ENCODE data around the gene RXRG. TPM values are rescaled to one million over a fixed set of nuclear protein-coding genes. Genes with fewer than 3 reads are reported as not detected.

RXRG gene
- total RNA-seq, 1 experiment from 2014 or later, result not detected

DNA sequence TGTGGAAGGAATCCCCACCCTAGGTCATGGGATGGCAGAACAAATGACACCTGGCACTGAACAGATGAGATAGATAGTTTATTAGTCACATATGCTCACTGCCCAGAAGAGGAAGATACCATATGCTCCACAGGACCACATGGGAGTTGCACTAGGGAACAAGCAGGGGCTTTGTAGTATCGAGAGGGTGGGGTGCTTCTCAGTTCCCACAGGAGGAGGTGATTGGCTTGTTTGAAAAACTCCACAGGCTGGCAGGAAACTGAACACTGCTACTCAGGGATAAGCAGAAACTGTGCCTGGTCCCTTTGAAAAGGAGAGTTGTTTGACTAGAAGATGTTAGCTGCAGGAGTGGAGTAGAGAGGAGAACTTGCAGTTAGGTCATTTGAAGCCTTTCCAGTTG, 31.9 kb upstream of the RXRG start:
- Histone ChIP-seq H3K23ac (ENCODE audit: insufficient read length, low read depth, low read length) (no peak overlapping the region), H2BK120ac (ENCODE audit: low read depth, low read length, poor library complexity, severe bottlenecking) (no peak overlapping the region), H2BK5ac (ENCODE audit: insufficient read length, low read length) (no peak overlapping the region), H3K79me1 (ENCODE audit: insufficient read depth, low read depth, low read length, poor library complexity, severe bottlenecking) (no peaks in the 10 kb centered on the region), H4K20me1 (ENCODE audit: control insufficient read depth, insufficient read depth, insufficient read length) (no peaks in the 10 kb centered on the region), H4K91ac (ENCODE audit: insufficient read length, low read depth, low read length) (no peak overlapping the region), H3T11ph (ENCODE audit: low read length) (no peak overlapping the region), H3K27ac (ENCODE audit: insufficient read length, low read depth, low read length) (no peak overlapping the region), H3K18ac (ENCODE audit: insufficient read length, low read depth, low read length) (no peak overlapping the region), H2BK15ac (ENCODE audit: low read depth, low read length) (peak overlapping the region; percentile 44; the same call in 1 of the 2 replicates), H2AFZ (ENCODE audit: low read length) (no peak overlapping the region), H2BK12ac (ENCODE audit: insufficient read length, low read depth, low read length) (no peak overlapping the region), H3K27me3 (ENCODE audit: insufficient read depth, low read length) (no peaks in the 10 kb centered on the region), H3K56ac (ENCODE audit: insufficient read length, low read depth, low read length) (no peak overlapping the region), H2AK5ac (ENCODE audit: insufficient read length, low read length) (no peak overlapping the region), H3K79me2 (ENCODE audit: insufficient read depth, low read length) (no peaks in the 10 kb centered on the region), H2BK20ac (ENCODE audit: low read depth, low read length, poor library complexity, severe bottlenecking) (no peak overlapping the region), H4K5ac (ENCODE audit: insufficient read length, low read depth, low read length) (no peak overlapping the region), H3K4me1 (ENCODE audit: insufficient read depth, low read length) (no peaks in the 10 kb centered on the region), H3K4ac (ENCODE audit: low read depth, low read length) (no peak overlapping the region), H3K14ac (ENCODE audit: insufficient read depth, low read length) (no peak overlapping the region), H3K23me2 (ENCODE audit: insufficient read length, low read depth, low read length, poor library complexity, severe bottlenecking) (no peaks in the 10 kb centered on the region), H4K8ac (replicated peaks; ENCODE audit: insufficient read length, low read depth, low read length) (no peak overlapping the region), H3K9me3 (ENCODE audit: control insufficient read depth, low read depth, low read length) (no peaks in the 10 kb centered on the region), H3K4me2 (ENCODE audit: insufficient read depth, insufficient read length, low read length) (no peak overlapping the region), H3K9ac (ENCODE audit: extremely low read depth, insufficient read length, low read length) (no peak overlapping the region)
- TF ChIP-seq, protein P1, sequence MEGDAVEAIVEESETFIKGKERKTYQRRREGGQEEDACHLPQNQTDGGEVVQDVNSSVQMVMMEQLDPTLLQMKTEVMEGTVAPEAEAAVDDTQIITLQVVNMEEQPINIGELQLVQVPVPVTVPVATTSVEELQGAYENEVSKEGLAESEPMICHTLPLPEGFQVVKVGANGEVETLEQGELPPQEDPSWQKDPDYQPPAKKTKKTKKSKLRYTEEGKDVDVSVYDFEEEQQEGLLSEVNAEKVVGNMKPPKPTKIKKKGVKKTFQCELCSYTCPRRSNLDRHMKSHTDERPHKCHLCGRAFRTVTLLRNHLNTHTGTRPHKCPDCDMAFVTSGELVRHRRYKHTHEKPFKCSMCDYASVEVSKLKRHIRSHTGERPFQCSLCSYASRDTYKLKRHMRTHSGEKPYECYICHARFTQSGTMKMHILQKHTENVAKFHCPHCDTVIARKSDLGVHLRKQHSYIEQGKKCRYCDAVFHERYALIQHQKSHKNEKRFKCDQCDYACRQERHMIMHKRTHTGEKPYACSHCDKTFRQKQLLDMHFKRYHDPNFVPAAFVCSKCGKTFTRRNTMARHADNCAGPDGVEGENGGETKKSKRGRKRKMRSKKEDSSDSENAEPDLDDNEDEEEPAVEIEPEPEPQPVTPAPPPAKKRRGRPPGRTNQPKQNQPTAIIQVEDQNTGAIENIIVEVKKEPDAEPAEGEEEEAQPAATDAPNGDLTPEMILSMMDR (conservative IDR thresholded peaks at IDR 0.05), result no peak
- H3K4me1 Mint-ChIP-seq, result no peaks in the 10 kb centered on the region
- H3K9me3 Mint-ChIP-seq, result no peaks in the 10 kb centered on the region; a peak in 1 of 5 replicates
- no peak overlapping the region; a peak in 1 of 7 replicates for H3K27ac Mint-ChIP-seq
- H3K4me3 Mint-ChIP-seq, result no peak overlapping the region
- peaks cover 7% of the 10 kb centered on the region for H3K27me3 Mint-ChIP-seq (ENCODE audit: low read depth)
- H3K36me3 Mint-ChIP-seq (ENCODE audit: insufficient read depth in 1 of 3, low read depth in 3 of 3), result peaks cover 0 to 2% (median 0%) of the 10 kb centered on the region in 3 experiments; a peak in 1 of 7 replicates
- DNase-seq, result no peak
- no CpG with 5 or more reads among the region's 1 CpG for WGBS (ENCODE audit: extremely low coverage, insufficient read length, low lambda C conversion rate)

All from H9 (cell line).